HCT116 (cell line): Measurements from ENCODE around the gene TEX19.

Source experiments
- ATF3 ChIP-seq: IDR thresholded peaks from 2 replicates; pipeline ENCODE4 v1.6.1; 2012
- CEBPB ChIP-seq: IDR thresholded peaks from 2 replicates; pipeline ENCODE4 v1.6.1; 2012; ENCODE audit warnings: low read depth
- EZH2 ChIP-seq: fragments of 200-600 bp; sonication (generic); IDR thresholded peaks from 2 replicates; pipeline ENCODE4 v1.6.1; 2017; ENCODE audit warnings: antibody characterized with exemption, mixed run types
- EZH2phosphoT487 ChIP-seq: fragments of 200-600 bp; IDR thresholded peaks from 2 replicates; pipeline ENCODE4 v1.6.1; 2018; ENCODE audit warnings: antibody characterized with exemption, borderline replicate concordance
- FOSL1 ChIP-seq: IDR thresholded peaks from 2 replicates; pipeline ENCODE4 v1.6.1; 2012; ENCODE audit warnings: low read depth
- JUND ChIP-seq: IDR thresholded peaks from 2 replicates; pipeline ENCODE4 v1.6.1; 2012
- POLR2A ChIP-seq: IDR thresholded peaks from 2 replicates; pipeline ENCODE4 v1.7.0; 2011; ENCODE audit warnings: borderline replicate concordance; ENCODE audit not compliant: insufficient read depth, insufficient read length; ENCODE audit errors: extremely low read depth
- REST ChIP-seq: IDR thresholded peaks from 2 replicates; pipeline ENCODE4 v1.6.1; 2012; ENCODE audit warnings: low read depth
- SIN3A ChIP-seq: IDR thresholded peaks from 2 replicates; pipeline ENCODE4 v1.6.1; 2012; ENCODE audit warnings: low read depth
- ZBTB33 ChIP-seq: IDR thresholded peaks from 2 replicates; pipeline ENCODE4 v1.6.1; 2011; ENCODE audit warnings: mild to moderate bottlenecking, low read length, moderate library complexity; ENCODE audit not compliant: insufficient replicate concordance; ENCODE audit errors: extremely low read depth
- TF ChIP-seq, protein P1 (sequence below), 3 experiments: fragments of 200-600 bp in 1 of 3; sonication (generic) in 1 of 3; IDR thresholded peaks in 2 of 3; conservative IDR thresholded peaks in 1 of 3; 2 replicates each; pipeline ENCODE4 v1.5.1; 2012 to 2017; ENCODE audit warnings: low read depth in 2 of 3, low read length in 2 of 3, antibody characterized with exemption in 1 of 3, borderline replicate concordance in 1 of 3, control low read depth in 1 of 3, mild to moderate bottlenecking in 1 of 3, mixed read lengths in 1 of 3, mixed run types in 1 of 3, moderate library complexity in 1 of 3; ENCODE audit not compliant: insufficient read depth in 1 of 3
- TF ChIP-seq, protein P2 (sequence below): IDR thresholded peaks from 2 replicates; pipeline ENCODE4 v1.6.1; 2012

GRCh38 chr17:82386255-82386831 lies 27.3 kb downstream of the TEX19 start:
- no peak for TF ChIP-seq REST
- TF ChIP-seq, protein P1, sequence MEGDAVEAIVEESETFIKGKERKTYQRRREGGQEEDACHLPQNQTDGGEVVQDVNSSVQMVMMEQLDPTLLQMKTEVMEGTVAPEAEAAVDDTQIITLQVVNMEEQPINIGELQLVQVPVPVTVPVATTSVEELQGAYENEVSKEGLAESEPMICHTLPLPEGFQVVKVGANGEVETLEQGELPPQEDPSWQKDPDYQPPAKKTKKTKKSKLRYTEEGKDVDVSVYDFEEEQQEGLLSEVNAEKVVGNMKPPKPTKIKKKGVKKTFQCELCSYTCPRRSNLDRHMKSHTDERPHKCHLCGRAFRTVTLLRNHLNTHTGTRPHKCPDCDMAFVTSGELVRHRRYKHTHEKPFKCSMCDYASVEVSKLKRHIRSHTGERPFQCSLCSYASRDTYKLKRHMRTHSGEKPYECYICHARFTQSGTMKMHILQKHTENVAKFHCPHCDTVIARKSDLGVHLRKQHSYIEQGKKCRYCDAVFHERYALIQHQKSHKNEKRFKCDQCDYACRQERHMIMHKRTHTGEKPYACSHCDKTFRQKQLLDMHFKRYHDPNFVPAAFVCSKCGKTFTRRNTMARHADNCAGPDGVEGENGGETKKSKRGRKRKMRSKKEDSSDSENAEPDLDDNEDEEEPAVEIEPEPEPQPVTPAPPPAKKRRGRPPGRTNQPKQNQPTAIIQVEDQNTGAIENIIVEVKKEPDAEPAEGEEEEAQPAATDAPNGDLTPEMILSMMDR (IDR thresholded peaks at IDR 0.05 in 2 of 3, conservative IDR thresholded peaks at IDR 0.05 in 1 of 3; ENCODE audit: borderline replicate concordance in 1 of 3, insufficient read depth in 1 of 3, low read depth in 2 of 3, low read length in 2 of 3) = no peak
- TF ChIP-seq CEBPB = no peak
- TF ChIP-seq SIN3A = no peak
- no peak for TF ChIP-seq EZH2
- TF ChIP-seq POLR2A = no peak
- TF ChIP-seq ZBTB33 = no peak
- TF ChIP-seq, protein P2, sequence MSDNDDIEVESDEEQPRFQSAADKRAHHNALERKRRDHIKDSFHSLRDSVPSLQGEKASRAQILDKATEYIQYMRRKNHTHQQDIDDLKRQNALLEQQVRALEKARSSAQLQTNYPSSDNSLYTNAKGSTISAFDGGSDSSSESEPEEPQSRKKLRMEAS = no peak
- no peak for TF ChIP-seq EZH2phosphoT487
- no peak for TF ChIP-seq JUND
- no peak for TF ChIP-seq FOSL1
- TF ChIP-seq ATF3 = no peak
